GM23338 (cell line): Measurements from ENCODE around the gene SARS1. TPM values are rescaled to one million over a fixed set of nuclear protein-coding genes. Genes with fewer than 3 reads are reported as not detected.
A peak's percentile ranks its signal among the peaks of the same experiment; 100 is the strongest.

Experiments used
- ATAC-seq: fragments of 200-7000 bp; cut with Tn5 transposase; 3 replicates; pipeline ENCODE4 v1.9.1; 2020
- DNase-seq: peaks from one replicate; pipeline ENCODE4 v3.0.0-alpha.2; 2015; ENCODE audit warnings: low spot score
- H2AFZ ChIP-seq: fragments of 200-600 bp; sonication (generic); 2 replicates; pipeline ENCODE4 v1.8.0; 2016; ENCODE audit warnings: antibody characterized with exemption, mild to moderate bottlenecking, moderate library complexity
- H3F3A ChIP-seq: fragments of 200-600 bp; sonication (generic); replicated peaks from 2 replicates; pipeline ENCODE4 v1.8.0; 2017; ENCODE audit warnings: antibody characterized with exemption, mixed run types, low read depth
- H3K27ac ChIP-seq: fragments of 200-600 bp; sonication (generic); 2 replicates; pipeline ENCODE4 v1.6.1; 2016; ENCODE audit warnings: low read depth
- H3K27me3 ChIP-seq: fragments of 200-600 bp; sonication (generic); 2 replicates; pipeline ENCODE4 v1.8.0; 2016; ENCODE audit warnings: mild to moderate bottlenecking, mixed run types, moderate library complexity; ENCODE audit not compliant: insufficient read depth
- H3K36me3 ChIP-seq: fragments of 200-600 bp; sonication (generic); 2 replicates; pipeline ENCODE4 v1.8.0; 2016; ENCODE audit warnings: mild to moderate bottlenecking; ENCODE audit not compliant: insufficient read depth
- H3K4me1 ChIP-seq: fragments of 200-600 bp; sonication (generic); 2 replicates; pipeline ENCODE4 v1.8.0; 2016; ENCODE audit warnings: mild to moderate bottlenecking, moderate library complexity; ENCODE audit not compliant: insufficient read depth
- H3K4me2 ChIP-seq: fragments of 200-600 bp; sonication (generic); 2 replicates; pipeline ENCODE4 v1.7.1; 2017; ENCODE audit warnings: mixed run types
- H3K4me3 ChIP-seq: fragments of 200-600 bp; sonication (generic); 2 replicates; pipeline ENCODE4 v1.6.1; 2016; ENCODE audit warnings: mixed run types
- H3K79me2 ChIP-seq: fragments of 200-600 bp; sonication (generic); replicated peaks from 2 replicates; pipeline ENCODE4 v1.8.0; 2017; ENCODE audit warnings: mild to moderate bottlenecking; ENCODE audit not compliant: insufficient read depth
- H3K9me2 ChIP-seq: fragments of 200-600 bp; sonication (generic); 2 replicates; pipeline ENCODE4 v1.8.0; 2017; ENCODE audit not compliant: insufficient read depth
- H4K20me1 ChIP-seq: fragments of 200-600 bp; sonication (generic); replicated peaks from 2 replicates; pipeline ENCODE4 v1.8.0; 2017; ENCODE audit warnings: mild to moderate bottlenecking; ENCODE audit not compliant: insufficient read depth
- H3K27ac Mint-ChIP-seq: 2 replicates; pipeline ENCODE4 v1.8.0; 2020; ENCODE audit warnings: inconsistent platforms, mild to moderate bottlenecking, moderate library complexity, mixed read lengths
- H3K27me3 Mint-ChIP-seq: 3 replicates; pipeline ENCODE4 v1.8.0; 2022; ENCODE audit warnings: low read depth, mild to moderate bottlenecking, moderate library complexity, mixed read lengths, inconsistent platforms; ENCODE audit not compliant: insufficient read depth, poor library complexity
- H3K36me3 Mint-ChIP-seq: 3 replicates; pipeline ENCODE4 v1.8.0; 2021; ENCODE audit warnings: low read depth, mild to moderate bottlenecking, inconsistent platforms, moderate library complexity, mixed read lengths
- H3K4me1 Mint-ChIP-seq: 3 replicates; pipeline ENCODE4 v1.8.0; 2020; ENCODE audit warnings: mild to moderate bottlenecking, inconsistent platforms, mixed read lengths
- H3K4me3 Mint-ChIP-seq: 3 replicates; pipeline ENCODE4 v1.8.0; 2021; ENCODE audit warnings: moderate library complexity, mild to moderate bottlenecking, inconsistent platforms, mixed read lengths
- H3K9me3 Mint-ChIP-seq: 3 replicates; pipeline ENCODE4 v1.8.0; 2020; ENCODE audit warnings: moderate library complexity, mild to moderate bottlenecking, inconsistent platforms, mixed read lengths
- CREB1 ChIP-seq: fragments of 250-450 bp; sonication (Bioruptor Pico); IDR thresholded peaks from 2 replicates; pipeline ENCODE4 v1.5.0; 2020; ENCODE audit warnings: low read depth, mild to moderate bottlenecking, moderate library complexity
- CTCF ChIP-seq, 2 experiments: fragments of 200-600 bp in 1 of 2; sonication (generic) in 1 of 2; conservative IDR thresholded peaks; 2 replicates each; pipeline versions ENCODE4 v1.5.1 to v1.6.1; 2016 to 2017; ENCODE audit warnings: antibody characterized with exemption in 2 of 2, low read depth in 2 of 2, mild to moderate bottlenecking in 2 of 2, moderate library complexity in 1 of 2
- ETS1 ChIP-seq: IDR thresholded peaks from 2 replicates; pipeline ENCODE4 v1.6.1; 2016; ENCODE audit warnings: antibody characterized with exemption
- EZH2 ChIP-seq: fragments of 200-600 bp; sonication (generic); IDR thresholded peaks from one replicate; pipeline ENCODE4 v1.8.0; 2017; ENCODE audit warnings: antibody characterized with exemption, mild to moderate bottlenecking, low read depth; ENCODE audit not compliant: unreplicated experiment
- JUNB ChIP-seq: IDR thresholded peaks from one replicate; pipeline ENCODE4 v1.6.1; 2016; ENCODE audit warnings: antibody characterized with exemption; ENCODE audit not compliant: unreplicated experiment
- NANOG ChIP-seq: IDR thresholded peaks from 2 replicates; pipeline ENCODE4 v1.6.1; 2016; ENCODE audit warnings: antibody characterized with exemption, borderline replicate concordance
- POLR2AphosphoS5 ChIP-seq: IDR thresholded peaks from 2 replicates; pipeline ENCODE4 v1.6.1; 2016; ENCODE audit warnings: antibody characterized with exemption, low read depth
- REST ChIP-seq: IDR thresholded peaks from one replicate; pipeline ENCODE4 v1.6.1; 2018; ENCODE audit warnings: antibody characterized with exemption; ENCODE audit not compliant: unreplicated experiment
- STAT1 ChIP-seq: IDR thresholded peaks from one replicate; pipeline ENCODE4 v1.6.1; 2016; ENCODE audit warnings: antibody characterized with exemption; ENCODE audit not compliant: unreplicated experiment
- ZNF114 ChIP-seq: fragments of 250-450 bp; sonication (Bioruptor Pico); IDR thresholded peaks from 2 replicates; pipeline ENCODE4 v1.5.0; 2020; ENCODE audit warnings: mild to moderate bottlenecking, moderate library complexity
- ZNF331 ChIP-seq: fragments of 250-450 bp; sonication (Bioruptor Pico); IDR thresholded peaks from 2 replicates; pipeline ENCODE4 v1.5.0; 2020; ENCODE audit warnings: low read depth, mild to moderate bottlenecking, moderate library complexity
- ZNF462 ChIP-seq: fragments of 250-450 bp; sonication (Bioruptor Pico); IDR thresholded peaks from 2 replicates; pipeline ENCODE4 v1.5.0; 2020; ENCODE audit warnings: mild to moderate bottlenecking, moderate library complexity
- polyA plus RNA-seq: library from polyadenylated mRNA; unstranded; fragments of >200 nt; fragmentation: Nextera tagmentation; extraction: Ambion mirVana; gene quantifications from 2 replicates; pipeline ENCODE4 v1.2.1, GENCODE V29; 2016
- total RNA-seq: library from RNA; depleted of rRNA; stranded (reverse); fragments of >200 nt; shearing (Covaris generic); gene quantifications from 2 replicates; pipeline ENCODE4 v1.2.3, GENCODE V29; 2014

The SARS1 gene
- total and polyA plus RNA-seq, 2 experiments from 2014 or later, result 141 to 166 TPM

GRCh38 chr1:109259674-109260557, 46.2 kb downstream of the SARS1 start:
- Mint-ChIP-seq H3K9me3 (no peaks in the 10 kb centered on the region; the same call in 1 of the 3 replicates), H3K27me3 (peaks cover 11% of the 10 kb centered on the region), H3K4me1 (peaks cover 30% of the 10 kb centered on the region), H3K4me3 (no peak overlapping the region), H3K36me3 (peaks cover 3% of the 10 kb centered on the region; the same call in 2 of the 3 replicates), H3K27ac (peak overlapping the region; percentile 88)
- Histone ChIP-seq H3K4me1 (peaks cover 8% of the 10 kb centered on the region), H3K79me2 (0 out of 2 replicates have a peak, but pooled peaks cover 11% of the 10 kb centered on the region), H3K27me3 (no peaks in the 10 kb centered on the region), H2AFZ (no peak overlapping the region), H3K4me2 (no peak overlapping the region), H3K4me3 (no peak overlapping the region), H3K9me2 (no peaks in the 10 kb centered on the region), H3K27ac (no peak overlapping the region), H4K20me1 (no peaks in the 10 kb centered on the region; the same call in 1 of the 2 replicates), H3F3A (0 out of 2 replicates have a peak, but pooled peaks cover 5% of the 10 kb centered on the region), H3K36me3 (no peaks in the 10 kb centered on the region; the same call in 1 of the 2 replicates)
- peak; percentile 5 for ATAC-seq
- no peak for TF ChIP-seq CTCF (conservative IDR thresholded peaks at IDR 0.05; ENCODE audit: low read depth in 2 of 2)
- TF ChIP-seq POLR2AphosphoS5, result no peak
- no peak for TF ChIP-seq ZNF114
- TF ChIP-seq EZH2, result no peak
- no peak for TF ChIP-seq JUNB
- no peak for TF ChIP-seq NANOG
- TF ChIP-seq ZNF462 (CRISPR knock-in tag), result no peak
- TF ChIP-seq ETS1, result no peak
- no peak for TF ChIP-seq ZNF331
- no peak for TF ChIP-seq CREB1 (CRISPR knock-in tag)
- TF ChIP-seq STAT1, result no peak
- TF ChIP-seq REST, result no peak
- DNase-seq, result no peak
